Anterior cingulate cortex (tissue), 58 donors: Measurements from ENCODE around the gene DCP1A.
"Not testable (repeated sequence)": the region's sequence is repeated elsewhere in the genome, so short reads cannot be mapped to it uniquely, and the experiment has no call there.

Experiments used
- DNase-seq, 58 donors: peaks; one replicate each; lab custom pipeline; 2025; lab: John Stamatoyannopoulos, UW

Gene DCP1A

DNA sequence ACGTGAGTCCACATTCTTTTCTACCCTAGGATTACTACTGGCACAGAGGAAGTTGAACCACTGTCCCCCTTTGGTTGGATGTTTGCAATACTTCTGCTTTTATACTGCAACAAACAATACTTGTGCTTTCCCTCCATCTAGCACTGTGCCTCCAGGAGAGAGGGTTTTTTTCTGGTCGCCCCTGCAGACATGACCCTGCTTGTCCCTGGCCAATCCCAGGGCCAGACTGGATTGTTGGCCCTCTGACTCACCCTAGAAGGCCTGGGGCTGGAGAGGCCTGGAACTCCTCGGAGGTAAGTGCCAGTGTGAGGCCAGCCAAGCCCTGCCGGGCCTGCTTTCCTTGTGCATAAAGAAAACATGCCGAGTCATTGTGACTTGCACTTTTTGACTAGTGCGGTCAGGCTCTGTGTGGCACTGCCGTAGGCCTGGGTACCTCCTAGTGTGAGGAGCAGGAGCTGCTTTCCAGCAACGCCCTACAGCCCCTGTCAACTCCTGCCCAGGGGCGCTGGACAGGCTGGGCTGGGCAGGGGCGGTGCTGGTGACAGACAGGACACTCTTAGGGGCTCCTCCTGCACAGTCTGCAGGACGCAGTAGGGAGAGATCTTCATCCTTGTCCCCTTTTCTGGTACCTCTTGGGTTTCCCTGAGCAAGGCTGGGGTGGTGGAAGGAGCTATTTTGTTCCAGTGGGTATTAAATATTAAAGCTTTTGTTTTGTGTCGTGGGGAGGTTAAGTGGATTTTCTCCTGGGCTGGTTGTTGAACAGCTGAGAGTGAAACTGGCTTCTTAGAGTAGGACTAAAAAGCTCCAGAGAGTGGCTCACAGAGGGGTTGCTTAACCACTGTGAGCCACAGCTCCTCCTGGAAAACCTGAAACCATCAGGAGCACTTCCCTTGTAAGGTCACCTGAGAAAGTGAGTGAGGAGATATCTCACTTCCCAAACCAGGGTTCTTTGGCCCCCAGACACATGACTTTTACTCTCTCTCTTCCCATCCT, 77.2 kb downstream of the DCP1A start:
- peak in 55 of 58 donors; percentile 11 to 89 (median 70) for DNase-seq

DNA sequence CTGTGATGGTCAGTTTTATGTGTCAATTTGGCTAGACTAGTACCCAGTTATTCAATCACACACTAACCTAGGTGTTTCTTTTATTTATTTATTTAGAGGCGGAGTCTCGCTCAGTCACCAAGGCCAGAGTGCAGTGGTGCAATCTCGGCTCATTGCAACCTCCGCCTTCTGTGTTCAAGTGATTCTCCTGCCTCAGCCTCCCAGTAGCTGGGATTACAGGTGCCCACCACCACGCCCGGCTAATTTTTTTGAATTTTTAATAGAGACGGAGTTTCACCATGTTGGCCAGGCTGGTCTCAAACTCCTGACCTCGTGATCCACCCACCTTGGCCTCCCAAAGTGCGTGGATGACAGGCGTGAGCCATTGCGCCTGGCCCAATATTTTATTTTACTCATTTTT, 78.2 kb downstream of the DCP1A start:
- DNase-seq = not testable (repeated sequence)

DNA sequence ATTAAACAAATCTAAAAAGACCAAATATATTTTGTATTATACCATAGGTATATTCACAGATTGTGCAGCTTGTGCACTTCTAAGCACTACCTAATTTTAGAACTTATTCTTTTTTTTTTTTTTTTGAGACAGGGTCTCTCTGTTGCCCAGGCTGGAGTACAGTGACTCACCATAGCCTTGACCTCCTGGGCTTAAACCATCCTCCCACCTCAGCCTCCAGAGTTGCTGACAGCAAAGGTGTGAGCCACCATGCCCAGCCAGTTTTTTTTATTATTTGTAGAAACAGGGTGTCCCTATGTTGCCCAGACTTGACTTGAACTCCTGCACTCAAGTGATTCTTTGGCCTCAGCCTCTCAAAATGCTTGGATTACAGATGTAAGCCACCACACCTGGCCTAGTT, 79.6 kb downstream of the DCP1A start:
- DNase-seq = no peak

DNA sequence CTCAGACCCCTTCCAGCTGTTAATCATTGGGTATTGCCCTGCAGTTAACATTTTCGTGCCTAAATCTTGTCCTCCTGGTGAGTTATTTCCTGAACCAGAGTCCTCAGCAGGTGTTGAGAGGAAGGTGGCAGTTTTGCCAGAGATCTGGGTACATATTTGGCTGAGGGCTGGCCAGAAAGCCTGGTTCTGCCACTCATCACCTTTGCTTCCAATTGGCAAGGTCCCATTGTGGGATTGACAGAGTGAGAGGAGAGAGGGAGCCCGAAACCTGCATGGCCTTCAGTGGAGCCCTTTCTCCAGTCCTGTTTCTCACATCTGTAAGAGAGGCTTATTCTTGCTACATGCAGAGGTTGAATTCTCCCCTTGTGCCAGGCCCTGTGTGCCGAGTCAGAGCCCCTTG, 82.6 kb downstream of the DCP1A start:
- no peak for DNase-seq

DNA sequence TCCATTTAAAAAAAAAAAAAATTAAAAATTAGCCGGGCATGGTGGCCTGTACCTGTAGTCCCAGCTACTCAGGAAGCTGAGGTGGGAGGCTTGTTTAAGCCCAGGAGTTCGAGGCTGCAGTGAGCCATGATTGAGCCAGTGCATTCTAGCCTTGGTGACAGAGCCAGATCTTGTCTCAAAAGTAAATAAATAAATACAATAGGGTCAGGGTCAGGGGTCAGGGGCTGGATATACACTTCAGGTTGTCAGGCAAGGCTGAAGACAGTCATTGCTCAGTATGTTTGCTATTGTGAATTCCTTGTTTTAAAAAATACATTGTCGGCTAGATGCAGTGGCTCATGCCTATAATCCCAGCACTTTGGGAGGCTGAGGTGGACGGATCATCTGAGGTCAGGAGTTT, 83.4 kb downstream of the DCP1A start:
- no peak for DNase-seq

DNA sequence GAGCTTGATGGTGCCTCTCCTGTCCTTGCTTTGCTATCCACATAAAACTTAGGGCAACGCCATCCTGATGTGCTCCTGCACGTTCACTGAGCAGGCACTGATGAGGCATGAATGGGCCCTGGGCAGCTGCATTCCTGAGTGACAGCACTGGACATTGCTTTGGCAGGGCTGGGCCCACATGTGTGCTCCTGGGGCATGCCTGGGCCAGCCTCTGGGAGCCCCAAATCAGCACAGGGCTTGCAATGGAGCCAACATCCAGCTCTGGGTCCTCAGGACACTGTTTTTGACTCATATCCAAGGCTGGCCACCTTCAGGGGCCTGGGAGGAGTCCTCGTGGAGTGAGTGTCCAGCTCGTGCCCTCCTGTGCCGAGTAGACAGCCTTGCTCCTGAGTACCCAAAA, 85.6 kb downstream of the DCP1A start:
- no peak for DNase-seq

DNA sequence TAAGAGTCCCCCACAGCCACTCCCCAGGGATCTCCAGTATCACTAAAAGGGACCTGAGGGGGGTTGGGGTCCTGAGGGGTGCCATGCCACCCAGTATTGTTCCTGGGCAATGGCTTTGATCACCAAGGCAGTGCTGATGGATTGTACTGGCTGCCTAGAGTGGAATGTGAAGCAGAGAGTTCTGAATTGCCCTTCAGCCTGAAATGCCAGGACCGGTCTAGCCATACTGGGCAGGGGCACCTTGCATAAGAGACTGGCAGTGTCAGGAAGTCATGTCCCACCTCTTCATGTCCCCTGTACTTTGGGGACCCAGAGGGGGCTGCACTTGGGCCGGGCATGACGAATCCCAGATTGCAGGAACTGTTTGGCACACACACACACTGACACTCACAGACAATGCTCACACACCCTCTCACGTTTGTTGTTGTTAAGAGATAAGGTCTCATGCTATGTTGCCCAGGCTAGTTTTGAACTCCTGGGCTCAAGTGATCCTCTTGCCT, 87.0 kb downstream of the DCP1A start:
- DNase-seq = no peak

DNA sequence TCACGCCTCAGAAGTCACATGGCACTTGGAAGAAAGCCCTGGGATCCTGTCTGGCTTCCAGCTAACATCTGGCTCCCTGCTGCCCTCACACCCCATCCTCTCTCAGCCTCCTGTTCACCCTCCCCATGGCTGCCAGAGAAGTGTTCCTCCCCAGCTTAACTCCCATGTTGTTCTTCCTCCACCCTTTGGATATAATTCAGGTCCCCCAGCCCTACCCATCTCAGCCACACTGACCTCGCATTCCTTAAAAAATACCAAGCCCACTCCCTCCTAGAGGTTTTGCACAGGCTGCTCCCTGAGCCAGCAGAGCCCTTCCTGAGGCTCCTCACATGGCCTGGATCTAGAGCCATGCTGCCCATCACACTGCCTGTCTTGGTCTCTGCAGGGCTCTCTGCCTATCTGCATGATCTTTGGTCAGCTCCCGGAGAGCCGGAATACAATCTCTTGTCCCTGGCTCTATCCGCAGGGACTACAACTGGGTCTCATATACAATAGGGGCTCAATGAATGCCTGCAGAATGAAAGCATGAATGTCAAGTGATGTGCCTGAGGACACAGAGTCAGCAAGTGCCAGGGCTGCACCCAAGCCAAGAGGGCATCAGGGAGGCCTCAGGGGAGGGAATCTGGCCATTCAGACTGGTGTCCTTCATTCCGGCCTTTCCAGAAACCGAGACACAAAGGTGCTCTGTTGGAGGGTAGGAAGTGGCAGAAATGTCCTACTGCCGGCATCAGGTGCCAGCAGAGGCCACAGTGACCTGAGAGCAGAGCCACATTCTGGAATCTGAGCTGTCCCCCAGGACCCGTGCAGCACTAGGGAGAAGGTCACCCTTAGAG, 87.7 kb downstream of the DCP1A start:
- DNase-seq = peak in 21 of 58 donors; percentile 18 to 78 (median 45)

DNA sequence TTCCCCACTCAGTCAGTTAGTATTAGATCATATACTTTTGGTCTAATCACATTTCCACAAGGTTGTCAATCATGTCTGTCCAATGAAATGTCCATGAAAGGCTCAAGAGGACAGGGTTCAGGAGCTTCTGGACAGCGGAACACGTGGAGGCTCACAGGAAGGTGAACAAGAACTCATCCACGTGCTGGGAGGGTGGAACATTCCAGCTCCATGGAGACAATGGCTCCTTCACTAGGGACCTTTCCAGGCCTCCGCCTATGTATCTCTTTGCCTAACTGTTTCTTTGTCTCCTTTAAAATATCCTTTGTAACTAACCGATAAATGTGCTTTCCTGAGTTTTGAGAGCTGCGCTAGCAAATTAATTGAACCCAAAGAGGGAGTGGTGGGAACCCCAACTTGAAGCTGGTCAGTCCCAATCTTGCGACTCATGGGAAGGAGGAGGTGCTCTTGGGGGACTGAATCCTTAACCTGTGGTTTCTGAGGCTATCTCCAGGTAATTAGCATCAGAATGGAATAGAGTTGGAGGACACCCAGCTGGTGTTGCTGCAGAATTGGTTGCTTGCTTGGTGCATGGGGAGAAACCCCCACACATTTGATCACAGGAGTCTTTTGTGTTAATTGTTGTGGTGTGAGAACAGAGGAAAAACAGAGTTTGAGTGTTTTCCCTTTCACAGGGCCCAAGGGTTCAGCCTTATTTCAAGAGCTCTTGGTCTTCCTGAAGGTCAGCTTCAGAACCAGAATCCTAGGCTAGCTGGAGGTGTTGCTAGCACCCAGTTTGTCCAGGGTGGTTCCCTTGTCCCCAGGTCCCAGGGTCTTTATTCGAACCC, 88.5 kb downstream of the DCP1A start:
- peak in 20 of 58 donors; percentile 8 to 78 (median 44) for DNase-seq

DNA sequence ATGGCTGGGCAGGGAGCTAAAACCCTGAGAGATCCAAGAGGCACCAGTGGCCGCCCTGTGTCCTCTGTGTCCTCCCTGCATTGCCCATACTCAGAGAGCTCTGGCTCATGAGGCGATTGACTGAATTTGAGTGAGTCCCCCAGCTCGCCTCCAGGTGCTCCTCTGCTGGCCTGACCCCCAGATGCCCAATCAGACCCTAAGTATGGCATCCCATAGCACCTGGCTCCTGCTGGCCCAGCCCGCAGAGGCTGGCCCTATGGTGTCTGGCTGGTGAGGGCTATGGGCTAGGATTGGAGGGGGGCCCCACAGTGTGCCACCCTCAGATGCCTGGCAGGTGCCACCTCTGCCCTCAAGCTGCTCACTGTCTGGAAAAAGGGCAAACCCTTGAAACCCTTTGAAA, 89.9 kb downstream of the DCP1A start:
- DNase-seq = no peak

DNA sequence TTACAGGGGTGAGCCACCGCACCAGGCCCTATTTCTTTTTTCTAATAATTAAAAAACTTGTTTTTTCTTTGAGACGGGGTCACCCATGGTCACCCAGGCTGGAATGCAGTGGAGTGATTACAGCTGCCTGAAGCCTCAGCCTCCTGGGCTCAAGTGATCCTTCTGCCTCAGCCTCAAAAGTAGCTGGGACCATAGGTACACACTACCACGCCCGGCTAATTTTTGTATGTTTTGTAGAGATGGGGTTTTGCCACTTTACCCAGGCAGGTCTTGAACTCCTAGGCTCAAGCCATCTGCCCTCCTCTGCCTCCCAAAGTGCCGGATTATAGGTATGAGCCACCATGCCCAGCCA, 90.7 kb downstream of the DCP1A start:
- DNase-seq = no peak

DNA sequence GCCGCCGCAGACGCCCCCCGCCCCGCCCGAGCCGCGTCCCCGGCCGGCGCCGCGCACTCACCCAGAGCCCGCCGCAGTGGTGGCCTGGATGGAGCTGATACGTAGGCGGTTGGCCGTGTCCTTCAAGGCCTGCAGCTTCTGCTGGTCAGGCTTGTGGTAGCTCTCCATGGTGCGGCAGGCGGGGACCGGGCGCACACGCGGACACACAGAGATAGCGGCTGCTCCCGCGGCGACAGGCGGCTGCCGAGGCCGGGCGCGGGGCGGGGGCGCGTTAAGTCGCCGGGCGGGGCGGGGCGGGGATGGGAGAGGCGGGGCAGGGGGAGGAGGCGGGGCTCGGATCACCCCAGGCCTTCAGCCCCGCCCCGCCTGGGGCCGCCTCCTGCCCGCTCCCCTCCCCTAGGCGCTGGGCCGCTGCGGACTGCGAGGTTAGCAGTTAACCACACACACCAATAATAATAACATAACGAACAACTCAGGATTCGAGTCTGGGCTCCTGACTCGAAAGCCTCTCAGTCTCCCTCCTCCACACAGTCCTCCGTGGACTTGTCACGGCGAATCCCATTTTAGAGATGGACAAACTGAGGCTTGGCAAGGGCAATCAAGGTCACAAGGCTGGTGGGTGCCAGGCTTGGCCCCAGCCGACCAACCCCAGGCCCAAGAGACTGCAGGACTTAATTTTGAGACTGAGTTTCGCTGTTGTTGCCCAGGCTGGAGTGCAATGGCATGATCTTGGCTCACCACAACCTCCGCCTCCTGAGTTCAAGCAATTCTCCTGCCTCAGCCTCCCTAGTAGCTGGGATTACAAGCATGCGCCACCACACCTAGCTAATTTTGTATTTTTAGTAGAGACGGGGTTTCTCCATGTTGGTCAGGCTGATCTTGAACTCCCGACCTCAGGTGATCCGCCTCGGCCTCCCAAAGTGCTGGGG, 91.3 kb downstream of the DCP1A start, which contains the start of gene TKT:
Gene TKT (minus strand): TSS at position 248 of the 929 bp plus-strand sequence. CDS start 80 bp downstream, at position 168.
- DNase-seq = peak in 57 of 58 donors; percentile 9 to 93 (median 77)

DNA sequence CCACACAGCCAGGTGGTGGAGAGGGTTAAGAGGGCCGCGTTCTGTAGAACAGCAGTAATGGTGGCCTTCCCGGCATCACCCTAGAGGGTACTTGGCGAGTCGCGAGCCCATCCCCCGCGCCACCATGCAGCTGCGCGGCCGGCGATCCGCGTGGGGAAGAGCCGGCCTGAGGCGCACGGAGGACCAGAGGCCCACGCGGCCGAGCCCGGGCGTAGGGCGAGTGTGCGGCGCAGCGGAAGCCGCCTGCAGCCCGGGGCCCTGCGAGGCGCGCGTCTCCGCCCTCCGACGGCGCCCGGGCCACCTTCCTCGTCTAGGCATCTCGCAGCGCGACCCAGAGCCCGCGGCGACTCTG, 91.9 kb downstream of the DCP1A start:
- peak in 26 of 58 donors; percentile 21 to 65 (median 46) for DNase-seq

DNA sequence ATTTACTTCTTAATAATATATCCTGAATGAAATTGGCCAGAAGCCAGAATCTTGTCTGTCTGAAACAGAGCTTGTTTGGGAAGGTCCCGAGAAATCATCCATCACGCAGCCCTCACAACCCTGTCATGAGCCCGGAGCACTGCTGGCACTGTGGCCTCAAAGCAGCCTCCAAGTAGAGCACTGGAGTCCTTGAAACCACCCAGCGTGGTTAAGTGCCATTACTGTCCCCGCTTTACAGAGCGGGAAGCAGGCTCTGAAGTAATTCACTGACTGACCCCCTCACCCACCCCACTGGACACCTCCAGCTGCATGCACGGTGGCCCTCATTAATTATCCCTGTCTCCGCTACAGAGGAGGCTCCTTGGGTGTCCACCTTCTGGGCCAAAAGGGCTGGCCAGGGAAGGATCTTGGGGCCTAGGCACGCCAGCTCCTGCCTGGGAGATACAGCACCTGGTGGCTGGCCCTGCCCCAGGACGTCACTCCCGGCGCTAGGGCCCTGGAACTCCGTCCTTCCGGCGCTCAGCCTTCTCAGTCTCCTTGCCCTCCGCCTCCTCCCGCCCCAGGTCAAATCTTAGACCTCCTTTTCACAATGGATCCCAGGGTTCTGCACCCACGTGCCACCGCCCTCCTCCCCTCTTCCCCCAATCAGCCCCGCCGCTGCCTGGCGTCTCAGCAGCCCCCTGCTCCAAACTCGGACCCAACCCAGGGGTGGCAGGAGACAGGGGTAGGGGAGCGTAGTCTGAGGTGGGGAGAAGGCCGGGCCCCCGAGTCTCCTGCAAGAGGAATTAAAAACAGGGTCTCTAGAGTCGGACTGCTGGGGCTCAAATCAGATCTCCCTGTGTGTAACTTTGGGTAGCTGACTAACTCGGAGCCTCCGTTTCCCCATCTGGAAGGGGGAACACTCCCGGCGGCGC, 92.6 kb downstream of the DCP1A start:
- peak in 42 of 58 donors; percentile 14 to 65 (median 35) for DNase-seq

DNA sequence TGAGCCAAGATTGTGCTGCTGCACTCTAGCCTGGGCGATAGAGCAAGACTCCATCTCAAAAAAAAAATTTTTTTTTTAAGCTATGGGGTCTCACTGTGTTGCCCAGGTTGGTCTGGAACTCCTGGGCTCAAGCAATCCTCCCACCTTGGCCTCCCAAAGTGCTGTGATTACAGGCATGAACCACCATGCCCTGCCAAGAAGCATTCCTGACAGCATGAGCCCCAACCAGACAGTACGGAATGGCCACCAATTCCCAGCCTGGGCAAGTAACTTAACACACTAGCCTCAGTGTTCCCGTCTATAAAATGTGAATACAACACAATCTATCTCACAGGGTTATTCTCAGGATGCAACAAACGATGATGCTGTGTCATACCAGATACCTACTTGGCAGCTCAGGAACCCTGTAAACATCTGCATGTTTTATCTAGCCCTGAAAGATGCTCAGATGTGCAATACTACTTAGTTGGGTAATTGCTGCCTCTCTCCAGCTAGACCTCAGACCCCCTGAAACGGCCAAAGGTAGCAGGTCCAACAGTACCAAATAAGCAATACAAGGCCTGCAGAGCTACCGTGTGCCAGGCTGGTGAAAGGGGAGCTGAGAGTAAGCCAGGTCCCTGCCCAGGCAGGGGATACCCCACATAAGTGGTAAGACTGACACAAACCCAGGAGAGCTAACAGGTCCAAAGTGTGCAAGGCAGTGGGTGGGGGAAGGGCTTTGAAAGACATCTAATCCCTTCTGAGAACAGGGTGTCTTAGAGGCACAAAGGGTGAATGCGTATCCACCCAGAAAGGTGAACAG, 93.4 kb downstream of the DCP1A start:
- no peak for DNase-seq

DNA sequence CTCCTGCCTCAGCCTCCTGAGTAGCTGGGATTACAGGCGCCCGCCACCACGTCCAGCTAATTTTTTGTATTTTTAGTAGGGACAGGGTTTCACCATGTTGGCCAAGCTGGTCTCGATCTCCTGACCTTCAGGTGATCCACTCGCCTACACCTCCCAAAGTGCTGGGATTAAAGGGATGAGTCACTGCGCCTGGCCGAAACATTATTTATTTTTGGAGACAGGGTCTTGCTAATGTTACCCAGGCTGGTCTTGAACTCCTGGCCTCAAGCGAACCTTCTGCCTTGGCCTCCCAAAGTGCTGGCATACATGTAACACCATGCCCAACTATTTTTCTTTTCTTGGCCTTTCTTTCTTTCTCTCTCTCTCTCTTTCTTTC, 94.4 kb downstream of the DCP1A start:
- not testable (repeated sequence) for DNase-seq
